Thyroid gland (tissue), 4 donors: ENCODE data around the gene UBASH3A. TPM values are rescaled to one million over a fixed set of nuclear protein-coding genes. Genes with fewer than 3 reads are reported as not detected.

Source experiments
- DNase-seq, 2 donors: peaks; one replicate each; pipeline ENCODE4 v3.0.0-alpha.2; 2019
- H3K27ac ChIP-seq, 3 donors: fragments of 200-600 bp; sonication (generic); 1 replicate in 2 of 3; 2 replicates in 1 of 3; pipeline ENCODE4 v1.5.1; 2016 to 2019; ENCODE audit warnings: mild to moderate bottlenecking in 1 of 3, moderate library complexity in 1 of 3
- H3K27me3 ChIP-seq: fragments of 200-600 bp; sonication (generic); one replicate; pipeline ENCODE4 v1.5.1; 2019
- H3K36me3 ChIP-seq, 2 donors: fragments of 200-600 bp; sonication (generic); one replicate each; pipeline ENCODE4 v1.5.1; 2016 to 2019
- H3K4me1 ChIP-seq, 2 donors: fragments of 200-600 bp; sonication (generic); one replicate each; pipeline ENCODE4 v1.5.1; 2017 to 2019
- H3K4me3 ChIP-seq, 3 donors: fragments of 200-600 bp; sonication (generic); replicated peaks in 1 of 3; 1 replicate in 2 of 3; 2 replicates in 1 of 3; pipeline ENCODE4 v1.5.1; 2016; ENCODE audit warnings: mild to moderate bottlenecking in 1 of 3
- H3K9me3 ChIP-seq: fragments of 200-600 bp; sonication (generic); one replicate; pipeline ENCODE4 v1.5.1; 2017
- POLR2A ChIP-seq, 2 donors: fragments of 450-650 bp; IDR thresholded peaks; one replicate each; pipeline ENCODE4 v1.6.1; 2017; ENCODE audit warnings: antibody characterized with exemption in 2 of 2, mild to moderate bottlenecking in 2 of 2, moderate library complexity in 1 of 2
- WGBS, 2 donors: methylation state at CpG; one replicate each; pipeline ENCODE4 v1.1.5; 2017; 5-methylcytosine and 5-hydroxymethylcytosine counted together
- intact Hi-C: fragments of 100-400 bp; cut with DNase I; formaldehyde crosslinking; loops from one replicate; pipeline ENCODE4 v1.15.1; 2023
- total RNA-seq, 4 donors: library from RNA; depleted of rRNA; stranded (reverse); fragments of >200 nt; gene quantifications; one replicate each; pipeline ENCODE4 v1.2.3, GENCODE V29; 2016
- TF ChIP-seq, protein P1 (sequence below), 6 experiments: fragments of 200-600 bp in 3 of 6; fragments of 450-650 bp in 3 of 6; sonication (generic) in 3 of 6; IDR thresholded peaks; one replicate each; pipeline ENCODE4 v1.5.1; 2016 to 2019; ENCODE audit warnings: antibody characterized with exemption in 6 of 6, mild to moderate bottlenecking in 2 of 6, inconsistent platforms in 1 of 6, moderate library complexity in 1 of 6

The UBASH3A gene
- total RNA-seq, 4 donors from 2014 or later = 0.54 to 1.3 (median 0.81) TPM; not detected in 1

DNA sequence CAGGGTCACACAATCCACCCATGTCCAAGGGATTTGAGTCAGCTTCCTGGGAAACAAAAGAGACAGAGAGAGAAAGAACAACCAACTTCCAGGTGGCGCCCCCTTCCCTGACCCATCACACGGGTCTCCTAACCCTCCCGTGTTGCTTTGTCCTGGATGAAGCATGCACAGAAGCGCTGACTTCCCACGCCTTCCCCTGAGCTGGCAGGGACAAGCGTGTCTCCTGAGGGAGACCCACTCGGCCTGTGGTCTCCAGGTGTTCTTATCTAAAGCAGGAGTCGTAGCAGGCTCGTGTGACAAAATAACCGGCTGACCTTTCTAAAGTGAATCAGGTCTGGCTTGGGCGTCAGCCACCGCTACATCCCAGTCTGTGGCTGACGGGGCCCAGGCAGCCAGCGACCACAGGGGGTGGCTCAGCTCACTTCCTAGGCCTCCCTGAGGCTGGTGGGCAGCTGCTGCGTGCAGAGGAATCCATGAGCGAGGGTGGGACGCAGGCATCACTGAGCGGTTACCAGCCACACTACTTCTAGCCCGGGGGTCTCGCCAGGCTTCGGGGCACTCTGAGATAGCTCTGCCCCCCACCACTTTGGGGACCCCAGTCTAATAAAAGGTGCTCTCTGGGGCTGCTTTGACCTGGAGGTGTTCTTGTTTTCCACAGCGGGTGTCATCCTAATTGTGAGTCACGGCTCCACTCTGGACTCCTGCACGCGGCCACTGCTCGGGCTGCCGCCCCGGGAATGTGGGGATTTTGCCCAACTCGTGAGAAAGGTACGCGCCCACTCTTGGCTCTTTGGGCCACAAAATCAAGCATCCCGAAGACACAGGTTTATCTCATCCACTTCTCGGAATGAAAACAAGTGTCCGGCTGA, 40.4 kb downstream of the UBASH3A start:
- H3K27ac ChIP-seq = no peak overlapping the region
- no peaks in the 10 kb centered on the region for H3K27me3 ChIP-seq
- no peaks in the 10 kb centered on the region for H3K9me3 ChIP-seq
- DNase-seq = no peak
- intact Hi-C loops = no loop called here
- no peaks in the 10 kb centered on the region for H3K4me1 ChIP-seq
- 86 to 89% methylated on average over 27 of the region's 34 CpGs for WGBS, 2 donors
- H3K36me3 ChIP-seq = no peaks in the 10 kb centered on the region
- no peak overlapping the region for H3K4me3 ChIP-seq
- no peak for TF ChIP-seq POLR2A (IDR thresholded peaks at IDR 0.05)
- TF ChIP-seq, protein P1, sequence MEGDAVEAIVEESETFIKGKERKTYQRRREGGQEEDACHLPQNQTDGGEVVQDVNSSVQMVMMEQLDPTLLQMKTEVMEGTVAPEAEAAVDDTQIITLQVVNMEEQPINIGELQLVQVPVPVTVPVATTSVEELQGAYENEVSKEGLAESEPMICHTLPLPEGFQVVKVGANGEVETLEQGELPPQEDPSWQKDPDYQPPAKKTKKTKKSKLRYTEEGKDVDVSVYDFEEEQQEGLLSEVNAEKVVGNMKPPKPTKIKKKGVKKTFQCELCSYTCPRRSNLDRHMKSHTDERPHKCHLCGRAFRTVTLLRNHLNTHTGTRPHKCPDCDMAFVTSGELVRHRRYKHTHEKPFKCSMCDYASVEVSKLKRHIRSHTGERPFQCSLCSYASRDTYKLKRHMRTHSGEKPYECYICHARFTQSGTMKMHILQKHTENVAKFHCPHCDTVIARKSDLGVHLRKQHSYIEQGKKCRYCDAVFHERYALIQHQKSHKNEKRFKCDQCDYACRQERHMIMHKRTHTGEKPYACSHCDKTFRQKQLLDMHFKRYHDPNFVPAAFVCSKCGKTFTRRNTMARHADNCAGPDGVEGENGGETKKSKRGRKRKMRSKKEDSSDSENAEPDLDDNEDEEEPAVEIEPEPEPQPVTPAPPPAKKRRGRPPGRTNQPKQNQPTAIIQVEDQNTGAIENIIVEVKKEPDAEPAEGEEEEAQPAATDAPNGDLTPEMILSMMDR (IDR thresholded peaks at IDR 0.05) = no peak

- no peak for TF ChIP-seq POLR2A (IDR thresholded peaks at IDR 0.05)
- TF ChIP-seq, protein P1 (IDR thresholded peaks at IDR 0.05) = no peak
- H3K36me3 ChIP-seq = no peaks in the 10 kb centered on the region
- no peak overlapping the region for H3K4me3 ChIP-seq
- no peaks in the 10 kb centered on the region for H3K9me3 ChIP-seq
- H3K4me1 ChIP-seq = peaks cover 0 to under 1% of the 10 kb centered on the region in 2 donors
- no peak for DNase-seq
- 79 to 80% methylated on average over 10 of the region's 10 CpGs for WGBS, 2 donors
- no peak overlapping the region for H3K27ac ChIP-seq
- no peaks in the 10 kb centered on the region for H3K27me3 ChIP-seq
- intact Hi-C loops = loop anchor here (5.0 kb wide), 2 partner anchors 137 to 292 kb away; no protein-coding TSS in a partner anchor
These were observed 41.0 kb downstream of the UBASH3A start for GRCh38 chr21:42444745-42445059.

DNA sequence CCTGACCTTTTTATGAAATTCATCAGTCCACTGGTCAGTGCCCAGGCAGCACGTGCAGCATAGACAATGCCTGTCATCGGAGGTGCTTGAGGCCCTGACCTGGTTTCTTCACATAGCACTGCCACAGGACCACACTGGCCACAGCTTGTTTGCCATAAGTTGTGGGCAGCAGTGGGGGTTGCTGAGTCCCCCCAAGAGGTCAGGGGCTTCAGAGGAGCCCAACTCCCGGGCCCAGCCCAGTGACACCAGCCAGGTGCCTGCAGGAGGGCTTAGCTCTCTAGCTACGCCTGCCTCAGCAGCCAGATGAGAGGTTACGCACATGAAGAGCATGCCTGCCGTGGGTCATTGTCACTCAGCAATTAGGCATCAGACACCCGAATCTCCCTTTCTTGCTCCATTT, 41.6 kb downstream of the UBASH3A start:
- no peak for DNase-seq
- H3K27ac ChIP-seq = no peak overlapping the region
- H3K4me3 ChIP-seq = no peak overlapping the region
- intact Hi-C loops = loop anchor here (5.0 kb wide), 2 partner anchors 138 to 293 kb away; no protein-coding TSS in a partner anchor
- TF ChIP-seq POLR2A (IDR thresholded peaks at IDR 0.05) = no peak
- TF ChIP-seq, protein P1 (IDR thresholded peaks at IDR 0.05) = no peak
- H3K27me3 ChIP-seq = no peaks in the 10 kb centered on the region
- WGBS, 2 donors = 85 to 86% methylated on average over 5 to 7 of the region's 7 CpGs
- H3K4me1 ChIP-seq = peaks cover 0 to 5% of the 10 kb centered on the region in 2 donors
- H3K9me3 ChIP-seq = no peaks in the 10 kb centered on the region
- no peaks in the 10 kb centered on the region for H3K36me3 ChIP-seq

DNA sequence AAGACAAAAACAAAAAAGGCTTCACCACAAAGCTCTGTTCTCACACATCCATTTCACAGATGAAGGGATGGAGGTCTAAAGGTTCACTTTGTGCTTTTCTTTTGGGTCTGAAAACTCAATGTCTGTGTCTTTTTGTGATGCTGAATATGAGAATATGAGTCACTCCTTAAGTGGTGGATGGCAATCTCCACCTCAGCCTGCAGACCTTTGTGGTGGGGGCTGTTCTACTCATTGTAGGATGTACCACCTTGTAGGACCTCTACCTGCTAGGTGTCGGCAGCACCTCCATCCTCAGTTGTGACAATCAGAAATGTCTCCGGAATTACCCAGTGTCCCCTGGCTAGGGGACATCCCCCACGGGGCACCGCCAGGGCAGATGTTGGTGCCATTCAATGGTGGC, 42.8 kb downstream of the UBASH3A start:
- Histone ChIP-seq H3K27ac (no peak overlapping the region), H3K27me3 (no peaks in the 10 kb centered on the region), H3K9me3 (no peaks in the 10 kb centered on the region), H3K36me3 (no peaks in the 10 kb centered on the region), H3K4me1 (peaks cover 0 to 7% of the 10 kb centered on the region in 2 donors), H3K4me3 (no peak overlapping the region)
- no peak for DNase-seq
- intact Hi-C loops = loop anchor here (5.0 kb wide), 2 partner anchors 139 to 294 kb away; no protein-coding TSS in a partner anchor
- TF ChIP-seq, protein P1 (IDR thresholded peaks at IDR 0.05) = no peak
- no peak for TF ChIP-seq POLR2A (IDR thresholded peaks at IDR 0.05)
- 100% methylated on average over 4 of the region's 4 CpGs for WGBS, 2 donors

DNA sequence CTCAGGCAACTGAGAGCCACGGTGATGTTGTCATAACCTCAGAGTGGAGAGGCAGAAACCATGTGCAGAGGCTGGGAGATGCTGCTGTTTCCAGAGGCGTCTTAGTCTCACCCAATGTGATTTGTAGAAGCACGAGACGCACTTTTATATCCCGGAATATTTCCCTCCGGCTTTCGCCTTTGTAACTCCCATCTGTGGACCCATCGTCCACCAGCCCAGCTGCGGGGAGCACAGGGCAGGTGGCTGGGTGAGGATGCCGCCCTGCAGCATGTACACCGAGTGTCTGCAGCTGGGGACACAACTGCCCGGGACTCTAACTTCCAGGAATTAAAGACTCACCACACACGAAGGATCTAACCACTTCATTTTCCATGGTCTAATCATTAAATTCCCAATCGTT, 43.5 kb downstream of the UBASH3A start:
- WGBS, 2 donors = 80 to 84% methylated on average over 14 of the region's 14 CpGs
- TF ChIP-seq, protein P1 (IDR thresholded peaks at IDR 0.05) = no peak
- no peak for TF ChIP-seq POLR2A (IDR thresholded peaks at IDR 0.05)
- no peak overlapping the region for H3K4me3 ChIP-seq
- H3K9me3 ChIP-seq = no peaks in the 10 kb centered on the region
- H3K36me3 ChIP-seq = no peaks in the 10 kb centered on the region
- peaks cover 0 to 7% of the 10 kb centered on the region in 2 donors for H3K4me1 ChIP-seq
- no peaks in the 10 kb centered on the region for H3K27me3 ChIP-seq
- intact Hi-C loops = loop anchor here (5.0 kb wide), 2 partner anchors 140 to 295 kb away; no protein-coding TSS in a partner anchor
- DNase-seq = no peak
- H3K27ac ChIP-seq = no peak overlapping the region
